NCI-H748 treated with DMSO at 0.1 percent for 48 hours (cell line): ENCODE results near the gene IL12B.
"Not testable (repeated sequence)": the region's sequence is repeated elsewhere in the genome, so short reads cannot be mapped to it uniquely, and the experiment has no call there.

Experiments
- DNase-seq: peaks from one replicate; lab custom pipeline; 2025; lab: John Stamatoyannopoulos, UW

Gene IL12B

GRCh38 chr5:159330131-159330800, at the start of gene IL12B:
TSS of gene IL12B (minus strand) at chr5:159330487. CDS start at chr5:159326782, 3,705 bp downstream.
- DNase-seq = no peak

- DNase-seq = no peak
These were observed 47.4 kb upstream of the IL12B start for GRCh38 chr5:159377653-159378052.

GRCh38 chr5:159367866-159368265, 37.6 kb upstream of the IL12B start:
- not testable (repeated sequence) for DNase-seq

GRCh38 chr5:159366776-159367175, 36.5 kb upstream of the IL12B start:
- not testable (repeated sequence) for DNase-seq

- no peak for DNase-seq
These were observed 31.9 kb upstream of the IL12B start for GRCh38 chr5:159362220-159362619.

- not testable (repeated sequence) for DNase-seq
These were observed 29.6 kb upstream of the IL12B start for GRCh38 chr5:159359871-159360270.

- no peak for DNase-seq
These were observed 29.1 kb upstream of the IL12B start for GRCh38 chr5:159359408-159359807.

- no peak for DNase-seq
These were observed 23.5 kb upstream of the IL12B start for GRCh38 chr5:159353661-159354252.

GRCh38 chr5:159350644-159351043, 20.4 kb upstream of the IL12B start:
- DNase-seq = not testable (repeated sequence)

- DNase-seq = not testable (repeated sequence)
These were observed 19.9 kb upstream of the IL12B start for GRCh38 chr5:159350216-159350615.

- no peak for DNase-seq
These were observed 15.6 kb upstream of the IL12B start for GRCh38 chr5:159345861-159346260.

GRCh38 chr5:159345336-159345735, 15.0 kb upstream of the IL12B start:
- no peak for DNase-seq

GRCh38 chr5:159343295-159344094, 13.2 kb upstream of the IL12B start:
- DNase-seq = no peak

GRCh38 chr5:159342840-159343239, 12.6 kb upstream of the IL12B start:
- DNase-seq = no peak

GRCh38 chr5:159341906-159342310, 11.6 kb upstream of the IL12B start:
- no peak for DNase-seq

GRCh38 chr5:159341145-159341544, 10.9 kb upstream of the IL12B start:
- DNase-seq = no peak

GRCh38 chr5:159340511-159340910, 10.2 kb upstream of the IL12B start:
- DNase-seq = no peak

- DNase-seq = no peak
These were observed 9.2 kb upstream of the IL12B start for GRCh38 chr5:159339460-159339859.

GRCh38 chr5:159338118-159338517, 7.8 kb upstream of the IL12B start:
- no peak for DNase-seq

- no peak for DNase-seq
These were observed 7.0 kb upstream of the IL12B start for GRCh38 chr5:159337016-159337955.

- no peak for DNase-seq
These were observed 6.3 kb upstream of the IL12B start for GRCh38 chr5:159336586-159336985.

- no peak for DNase-seq
These were observed 3.2 kb upstream of the IL12B start for GRCh38 chr5:159333545-159333925.
